ENCODE results near the gene CYTH3. TPM values are rescaled to one million over a fixed set of nuclear protein-coding genes. Genes with fewer than 3 reads are reported as not detected.

The CYTH3 gene
- total and polyA plus RNA-seq, 2 of the 13 experiments (the other 11 are each of a cell fraction or from before 2014, with no cell fraction given): 3.1 to 3.8 TPM

DNA sequence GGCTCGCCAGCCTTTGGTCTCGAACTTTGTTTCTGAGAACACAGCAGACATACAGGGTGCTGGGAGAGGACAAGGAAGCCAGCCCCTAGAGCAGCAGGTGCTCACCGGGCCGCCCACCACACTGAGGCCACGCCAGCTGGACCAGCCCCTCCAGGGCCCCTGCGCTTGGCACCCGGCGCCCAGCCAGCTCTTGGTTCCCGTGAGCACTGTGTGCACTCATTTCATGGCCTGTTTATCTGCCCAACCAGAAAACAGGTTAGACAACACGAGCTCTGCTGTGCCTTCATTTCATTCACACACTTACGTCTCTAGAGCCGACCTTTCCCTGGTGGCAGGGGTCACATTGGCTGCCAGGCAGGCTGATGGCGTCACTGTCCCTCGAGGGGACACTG is 104.0 kb downstream of the CYTH3 start (continued):
- TF ChIP-seq PLRG1 (conservative IDR thresholded peaks at IDR 0.05): no peak
- TF ChIP-seq, protein P1, sequence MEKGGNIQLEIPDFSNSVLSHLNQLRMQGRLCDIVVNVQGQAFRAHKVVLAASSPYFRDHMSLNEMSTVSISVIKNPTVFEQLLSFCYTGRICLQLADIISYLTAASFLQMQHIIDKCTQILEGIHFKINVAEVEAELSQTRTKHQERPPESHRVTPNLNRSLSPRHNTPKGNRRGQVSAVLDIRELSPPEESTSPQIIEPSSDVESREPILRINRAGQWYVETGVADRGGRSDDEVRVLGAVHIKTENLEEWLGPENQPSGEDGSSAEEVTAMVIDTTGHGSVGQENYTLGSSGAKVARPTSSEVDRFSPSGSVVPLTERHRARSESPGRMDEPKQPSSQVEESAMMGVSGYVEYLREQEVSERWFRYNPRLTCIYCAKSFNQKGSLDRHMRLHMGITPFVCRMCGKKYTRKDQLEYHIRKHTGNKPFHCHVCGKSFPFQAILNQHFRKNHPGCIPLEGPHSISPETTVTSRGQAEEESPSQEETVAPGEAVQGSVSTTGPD (CRISPR knock-in tag; IDR thresholded peaks at IDR 0.05): no peak
- TF ChIP-seq, protein P2, sequence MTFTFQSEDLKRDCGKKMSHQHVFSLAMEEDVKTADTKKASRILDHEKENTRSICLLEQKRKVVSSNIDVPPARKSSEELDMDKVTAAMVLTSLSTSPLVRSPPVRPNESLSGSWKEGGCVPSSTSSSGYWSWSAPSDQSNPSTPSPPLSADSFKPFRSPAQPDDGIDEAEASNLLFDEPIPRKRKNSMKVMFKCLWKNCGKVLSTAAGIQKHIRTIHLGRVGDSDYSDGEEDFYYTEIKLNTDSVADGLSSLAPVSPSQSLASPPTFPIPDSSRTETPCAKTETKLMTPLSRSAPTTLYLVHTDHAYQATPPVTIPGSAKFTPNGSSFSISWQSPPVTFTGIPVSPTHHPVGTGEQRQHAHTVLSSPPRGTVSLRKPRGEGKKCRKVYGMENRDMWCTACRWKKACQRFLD (CRISPR knock-in tag; IDR thresholded peaks at IDR 0.05; ENCODE audit: borderline replicate concordance): no peak
- TF ChIP-seq, protein P3, sequence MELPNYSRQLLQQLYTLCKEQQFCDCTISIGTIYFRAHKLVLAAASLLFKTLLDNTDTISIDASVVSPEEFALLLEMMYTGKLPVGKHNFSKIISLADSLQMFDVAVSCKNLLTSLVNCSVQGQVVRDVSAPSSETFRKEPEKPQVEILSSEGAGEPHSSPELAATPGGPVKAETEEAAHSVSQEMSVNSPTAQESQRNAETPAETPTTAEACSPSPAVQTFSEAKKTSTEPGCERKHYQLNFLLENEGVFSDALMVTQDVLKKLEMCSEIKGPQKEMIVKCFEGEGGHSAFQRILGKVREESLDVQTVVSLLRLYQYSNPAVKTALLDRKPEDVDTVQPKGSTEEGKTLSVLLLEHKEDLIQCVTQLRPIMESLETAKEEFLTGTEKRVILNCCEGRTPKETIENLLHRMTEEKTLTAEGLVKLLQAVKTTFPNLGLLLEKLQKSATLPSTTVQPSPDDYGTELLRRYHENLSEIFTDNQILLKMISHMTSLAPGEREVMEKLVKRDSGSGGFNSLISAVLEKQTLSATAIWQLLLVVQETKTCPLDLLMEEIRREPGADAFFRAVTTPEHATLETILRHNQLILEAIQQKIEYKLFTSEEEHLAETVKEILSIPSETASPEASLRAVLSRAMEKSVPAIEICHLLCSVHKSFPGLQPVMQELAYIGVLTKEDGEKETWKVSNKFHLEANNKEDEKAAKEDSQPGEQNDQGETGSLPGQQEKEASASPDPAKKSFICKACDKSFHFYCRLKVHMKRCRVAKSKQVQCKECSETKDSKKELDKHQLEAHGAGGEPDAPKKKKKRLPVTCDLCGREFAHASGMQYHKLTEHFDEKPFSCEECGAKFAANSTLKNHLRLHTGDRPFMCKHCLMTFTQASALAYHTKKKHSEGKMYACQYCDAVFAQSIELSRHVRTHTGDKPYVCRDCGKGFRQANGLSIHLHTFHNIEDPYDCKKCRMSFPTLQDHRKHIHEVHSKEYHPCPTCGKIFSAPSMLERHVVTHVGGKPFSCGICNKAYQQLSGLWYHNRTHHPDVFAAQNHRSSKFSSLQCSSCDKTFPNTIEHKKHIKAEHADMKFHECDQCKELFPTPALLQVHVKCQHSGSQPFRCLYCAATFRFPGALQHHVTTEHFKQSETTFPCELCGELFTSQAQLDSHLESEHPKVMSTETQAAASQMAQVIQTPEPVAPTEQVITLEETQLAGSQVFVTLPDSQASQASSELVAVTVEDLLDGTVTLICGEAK (IDR thresholded peaks at IDR 0.05): no peak
- TF ChIP-seq, protein P3 (CRISPR knock-in tag; IDR thresholded peaks at IDR 0.05): no peak
- no peak for TF ChIP-seq FUBP1 (CRISPR knock-in tag; IDR thresholded peaks at IDR 0.05; ENCODE audit: borderline replicate concordance)
- TF ChIP-seq TMF1 (CRISPR knock-in tag; IDR thresholded peaks at IDR 0.05; ENCODE audit: low read depth): no peak
- no peak for TF ChIP-seq FOXC1 (CRISPR knock-in tag; IDR thresholded peaks at IDR 0.05; ENCODE audit: borderline replicate concordance)
- TF ChIP-seq NFRKB (IDR thresholded peaks at IDR 0.05): no peak
- TF ChIP-seq ATF5 (CRISPR knock-in tag; IDR thresholded peaks at IDR 0.05; ENCODE audit: low read depth): no peak
- no peak for TF ChIP-seq HNRNPL (IDR thresholded peaks at IDR 0.05; ENCODE audit: low read depth, low read length)
- no peak for TF ChIP-seq RAD51 (IDR thresholded peaks at IDR 0.05; ENCODE audit: borderline replicate concordance)
